HEK293T (cell line): Measurements from ENCODE around the gene SELENOO.

Experiments
- CTCF ChIA-PET: fragments of 350-600 bp; formaldehyde crosslinking; extraction: SDS; loops from one replicate; lab custom pipeline; 2021; ENCODE audit warnings: antibody characterized with exemption, inconsistent platforms; lab: Yijun Ruan, JAX
- POLR2A ChIA-PET: fragments of 350-600 bp; formaldehyde crosslinking; extraction: SDS; loops from one replicate; lab custom pipeline; 2020; ENCODE audit warnings: antibody characterized with exemption, inconsistent platforms; lab: Yijun Ruan, JAX
- DNase-seq: peaks from one replicate; pipeline ENCODE4 v3.0.0; 2012; ENCODE audit warnings: mixed read lengths; ENCODE audit errors: extremely low spot score
- ARNT ChIP-seq: fragments of 450-650 bp; IDR thresholded peaks from 2 replicates; pipeline ENCODE4 v1.6.1; 2017; ENCODE audit warnings: mild to moderate bottlenecking
- BHLHE40 ChIP-seq: fragments of 450-650 bp; IDR thresholded peaks from 2 replicates; pipeline ENCODE4 v1.6.1; 2016; ENCODE audit warnings: mild to moderate bottlenecking, moderate library complexity, borderline replicate concordance
- CTBP1 ChIP-seq: fragments of 450-650 bp; IDR thresholded peaks from 2 replicates; pipeline ENCODE4 v1.6.1; 2016; ENCODE audit warnings: borderline replicate concordance
- ELF4 ChIP-seq: fragments of 450-650 bp; IDR thresholded peaks from 2 replicates; pipeline ENCODE4 v1.6.1; 2017; ENCODE audit warnings: antibody characterized with exemption
- FOXA1 ChIP-seq: fragments of 450-650 bp; IDR thresholded peaks from 2 replicates; pipeline ENCODE4 v1.6.1; 2016; ENCODE audit warnings: mild to moderate bottlenecking
- FOXK2 ChIP-seq: fragments of 450-650 bp; IDR thresholded peaks from 2 replicates; pipeline ENCODE4 v1.6.1; 2016; ENCODE audit warnings: mild to moderate bottlenecking
- FOXM1 ChIP-seq: fragments of 450-650 bp; IDR thresholded peaks from 2 replicates; pipeline ENCODE4 v1.6.1; 2017; ENCODE audit warnings: mild to moderate bottlenecking, borderline replicate concordance
- HDGF ChIP-seq: fragments of 450-650 bp; IDR thresholded peaks from 2 replicates; pipeline ENCODE4 v1.6.1; 2017; ENCODE audit warnings: antibody characterized with exemption, borderline replicate concordance
- L3MBTL2 ChIP-seq: fragments of 450-650 bp; conservative IDR thresholded peaks from 2 replicates; pipeline ENCODE4 v1.6.1; 2016; ENCODE audit warnings: mild to moderate bottlenecking
- LEF1 ChIP-seq: fragments of 450-650 bp; IDR thresholded peaks from 2 replicates; pipeline ENCODE4 v1.6.1; 2017; ENCODE audit warnings: mild to moderate bottlenecking, borderline replicate concordance
- NFRKB ChIP-seq: fragments of 450-650 bp; IDR thresholded peaks from 2 replicates; pipeline ENCODE4 v1.6.1; 2016; ENCODE audit warnings: mild to moderate bottlenecking, moderate library complexity
- PKNOX1 ChIP-seq: fragments of 450-650 bp; IDR thresholded peaks from 2 replicates; pipeline ENCODE4 v1.6.1; 2016
- SP1 ChIP-seq: fragments of 450-650 bp; IDR thresholded peaks from 2 replicates; pipeline ENCODE4 v1.6.1; 2017
- SUZ12 ChIP-seq: fragments of 450-650 bp; IDR thresholded peaks from 2 replicates; pipeline ENCODE4 v1.6.1; 2016; ENCODE audit warnings: mild to moderate bottlenecking
- TARDBP ChIP-seq: fragments of 450-650 bp; IDR thresholded peaks from 2 replicates; pipeline ENCODE4 v1.6.1; 2016
- ZNF384 ChIP-seq: fragments of 450-650 bp; IDR thresholded peaks from 2 replicates; pipeline ENCODE4 v1.6.1; 2016

Gene SELENOO

GRCh38 chr22:50189849-50190181 lies 11.0 kb upstream of the SELENOO start:
- DNase-seq, result no peak
- ChIA-PET POLR2A (interaction anchor here (0.8 to 1.8 kb wide), 4 partner anchors 10 to 19 kb away, joined by 3 to 5 read pairs (median 3); partner anchors contain the start of gene PANX2), CTCF (interaction anchor here (0.7 to 1.2 kb wide), 2 partner anchors 39 to 65 kb away, joined by 3 to 6 read pairs; no protein-coding TSS in a partner anchor)
- no peak for TF ChIP-seq PKNOX1
- no peak for TF ChIP-seq CTBP1
- TF ChIP-seq SP1, result no peak
- TF ChIP-seq ELF4, result no peak
- TF ChIP-seq L3MBTL2, result no peak
- TF ChIP-seq FOXK2, result no peak
- TF ChIP-seq LEF1, result no peak
- no peak for TF ChIP-seq ZNF384
- TF ChIP-seq HDGF, result no peak

- POLR2A ChIA-PET, result interaction anchor here (0.8 to 1.8 kb wide), 5 partner anchors 9 to 41 kb away, joined by 3 to 5 read pairs (median 3); partner anchors contain the start of gene PANX2
- DNase-seq, result no peak
- TF ChIP-seq SUZ12, result no peak
- no peak for TF ChIP-seq FOXM1
- no peak for TF ChIP-seq FOXK2
- TF ChIP-seq SP1, result no peak
- TF ChIP-seq LEF1, result no peak
- TF ChIP-seq ZNF384, result no peak
- TF ChIP-seq L3MBTL2, result no peak
- no peak for TF ChIP-seq NFRKB
- CTCF ChIA-PET, result interaction anchor here (0.6 to 1.2 kb wide), 3 partner anchors 40 to 294 kb away, joined by 3 to 6 read pairs (median 4); no protein-coding TSS in a partner anchor
Observed at GRCh38 chr22:50190182-50190940, 10.4 kb upstream of the SELENOO start.

- ChIA-PET POLR2A (interaction anchor here (0.9 to 1.8 kb wide), 2 partner anchors 9 to 42 kb away, joined by 4 to 5 read pairs; no protein-coding TSS in a partner anchor), CTCF (interaction anchor here (0.6 kb wide), 1 partner anchor 295 kb away, joined by 4 read pairs; no protein-coding TSS in a partner anchor)
Observed at GRCh38 chr22:50190941-50191741, 9.7 kb upstream of the SELENOO start.

GRCh38 chr22:50192436-50193204 lies 8.2 kb upstream of the SELENOO start:
- CTCF ChIA-PET, result no interaction called here
- DNase-seq, result no peak
- POLR2A ChIA-PET, result no interaction called here
- TF ChIP-seq ZNF384 (no peak), FOXM1 (no peak), TARDBP (no peak), ELF4 (no peak), HDGF (no peak), SP1 (no peak), L3MBTL2 (no peak), BHLHE40 (no peak), FOXK2 (no peak), ARNT (no peak), FOXA1 (no peak), NFRKB (no peak), PKNOX1 (no peak), SUZ12 (no peak), CTBP1 (no peak)

More at GRCh38 chr22:50190941-50191741, 9.7 kb upstream of the SELENOO start:
- TF ChIP-seq ELF4 (no peak), SUZ12 (no peak), FOXM1 (no peak), LEF1 (no peak), PKNOX1 (no peak), FOXA1 (no peak), CTBP1 (no peak)
- no peak for DNase-seq

- TF ChIP-seq ZNF384, result no peak
- no peak for TF ChIP-seq ARNT
- no peak for TF ChIP-seq FOXK2
- no peak for TF ChIP-seq TARDBP
- TF ChIP-seq CTBP1, result no peak
- CTCF ChIA-PET, result no interaction called here
- DNase-seq, result no peak
- POLR2A ChIA-PET, result no interaction called here
Observed at GRCh38 chr22:50193621-50194020, 7.2 kb upstream of the SELENOO start.
